Uterus (tissue), 2 donors: ENCODE data around the gene EPS8L2.
"Not testable (repeated sequence)": the region's sequence is repeated elsewhere in the genome, so short reads cannot be mapped to it uniquely, and the experiment has no call there.

Source experiments
- POLR2A ChIP-seq, 2 donors: fragments of 450-650 bp; IDR thresholded peaks; one replicate each; pipeline ENCODE4 v1.6.1; 2016; ENCODE audit warnings: antibody characterized with exemption in 2 of 2, mild to moderate bottlenecking in 1 of 2, moderate library complexity in 1 of 2
- TF ChIP-seq, protein P1 (sequence below), 4 experiments: fragments of 200-600 bp in 2 of 4; fragments of 450-650 bp in 2 of 4; sonication (generic) in 2 of 4; IDR thresholded peaks; one replicate each; pipeline ENCODE4 v1.5.1; 2016 to 2019; ENCODE audit warnings: antibody characterized with exemption in 4 of 4, mild to moderate bottlenecking in 2 of 4, moderate library complexity in 1 of 4

DNA sequence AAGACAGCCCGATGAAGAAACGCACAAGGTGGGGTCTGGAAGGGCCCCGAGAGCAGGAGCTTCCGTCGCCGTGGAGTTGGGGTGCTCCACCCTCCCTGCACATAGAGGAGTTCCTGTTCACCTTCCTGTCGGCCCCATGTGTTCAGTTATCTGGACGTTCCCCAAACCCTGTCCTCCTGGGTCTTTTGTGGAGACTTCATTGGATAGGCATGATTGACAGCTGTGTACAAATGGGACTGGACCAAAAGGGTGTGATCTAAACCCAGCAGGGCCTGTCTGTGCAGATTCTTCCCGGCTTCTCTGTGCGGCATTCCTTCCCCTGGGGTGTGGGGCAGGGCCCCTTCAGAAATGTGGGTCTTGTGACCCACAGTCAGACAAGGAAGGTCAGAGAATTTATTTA is 31.9 kb downstream of the EPS8L2 start:
- TF ChIP-seq POLR2A (IDR thresholded peaks at IDR 0.05) = not testable (repeated sequence)
- TF ChIP-seq, protein P1, sequence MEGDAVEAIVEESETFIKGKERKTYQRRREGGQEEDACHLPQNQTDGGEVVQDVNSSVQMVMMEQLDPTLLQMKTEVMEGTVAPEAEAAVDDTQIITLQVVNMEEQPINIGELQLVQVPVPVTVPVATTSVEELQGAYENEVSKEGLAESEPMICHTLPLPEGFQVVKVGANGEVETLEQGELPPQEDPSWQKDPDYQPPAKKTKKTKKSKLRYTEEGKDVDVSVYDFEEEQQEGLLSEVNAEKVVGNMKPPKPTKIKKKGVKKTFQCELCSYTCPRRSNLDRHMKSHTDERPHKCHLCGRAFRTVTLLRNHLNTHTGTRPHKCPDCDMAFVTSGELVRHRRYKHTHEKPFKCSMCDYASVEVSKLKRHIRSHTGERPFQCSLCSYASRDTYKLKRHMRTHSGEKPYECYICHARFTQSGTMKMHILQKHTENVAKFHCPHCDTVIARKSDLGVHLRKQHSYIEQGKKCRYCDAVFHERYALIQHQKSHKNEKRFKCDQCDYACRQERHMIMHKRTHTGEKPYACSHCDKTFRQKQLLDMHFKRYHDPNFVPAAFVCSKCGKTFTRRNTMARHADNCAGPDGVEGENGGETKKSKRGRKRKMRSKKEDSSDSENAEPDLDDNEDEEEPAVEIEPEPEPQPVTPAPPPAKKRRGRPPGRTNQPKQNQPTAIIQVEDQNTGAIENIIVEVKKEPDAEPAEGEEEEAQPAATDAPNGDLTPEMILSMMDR (IDR thresholded peaks at IDR 0.05) = not testable (repeated sequence)
